Epithelial cell of umbilical artery (primary cell): ENCODE data around the gene CNMD. TPM values are rescaled to one million over a fixed set of nuclear protein-coding genes. Genes with fewer than 3 reads are reported as not detected.

Experiments used
- total RNA-seq: library from RNA; depleted of rRNA; stranded (reverse); fragments of >200 nt; gene quantifications from 2 replicates; pipeline ENCODE4 v1.2.3, GENCODE V29; 2014

Gene CNMD
- total RNA-seq, result not detected in 2 replicates

GRCh38 chr13:52739468-52740071 is at the start of gene CNMD:
TSS of gene CNMD (minus strand) at chr13:52739820. CDS start at chr13:52739701, 119 bp downstream.

Other genes with a start within 250 kb of the CNMD start
- 2.9 and 3.2 TPM in 2 replicates for gene HNRNPA1L2, start 97.4 kb downstream of the CNMD start, total RNA-seq
- gene SUGT1, start 87.0 kb downstream of the CNMD start, total RNA-seq, result 57.8 and 93.9 TPM in 2 replicates
- not detected in 2 replicates for gene PCDH8, start 108.8 kb upstream of the CNMD start, total RNA-seq